MM.1S (cell line): ENCODE data around the gene LONRF2.

Experiments
- DNase-seq: peaks from one replicate; pipeline ENCODE4 v3.0.0-alpha.2; 2015
- H2AFZ ChIP-seq: fragments of 300-600 bp; sonication (generic); 2 replicates; pipeline ENCODE4 v1.6.0; 2016; ENCODE audit warnings: antibody characterized with exemption, low read length
- H3F3A ChIP-seq: fragments of 300-600 bp; sonication (generic); 2 replicates; pipeline ENCODE4 v1.6.1; 2016; ENCODE audit warnings: mild to moderate bottlenecking, antibody characterized with exemption, low read length, moderate library complexity, mixed read lengths; ENCODE audit not compliant: insufficient read depth
- H3K27ac ChIP-seq: fragments of 300-600 bp; sonication (generic); 2 replicates; pipeline ENCODE4 v1.5.1; 2016; ENCODE audit warnings: mild to moderate bottlenecking, low read length
- H3K27me3 ChIP-seq: fragments of 300-600 bp; sonication (generic); replicated peaks from 2 replicates; pipeline ENCODE4 v1.6.0; 2016; ENCODE audit warnings: low read length; ENCODE audit not compliant: insufficient read depth
- H3K36me3 ChIP-seq: fragments of 300-600 bp; sonication (generic); replicated peaks from 2 replicates; pipeline ENCODE4 v1.6.1; 2016; ENCODE audit warnings: mild to moderate bottlenecking, low read length, mixed read lengths; ENCODE audit not compliant: insufficient read depth
- H3K4me1 ChIP-seq: fragments of 300-600 bp; sonication (generic); 2 replicates; pipeline ENCODE4 v1.6.1; 2016; ENCODE audit warnings: low read length, mixed read lengths
- H3K4me2 ChIP-seq: fragments of 300-600 bp; sonication (generic); 2 replicates; pipeline ENCODE4 v1.6.0; 2016; ENCODE audit warnings: low read depth, low read length
- H3K4me3 ChIP-seq: fragments of 300-600 bp; sonication (generic); 2 replicates; pipeline ENCODE4 v1.5.1; 2016; ENCODE audit warnings: low read length, mixed read lengths
- H3K79me2 ChIP-seq: fragments of 300-600 bp; sonication (generic); 2 replicates; pipeline ENCODE4 v1.6.1; 2016; ENCODE audit warnings: mixed run types, low read length, mixed read lengths
- H3K9ac ChIP-seq: fragments of 300-600 bp; sonication (generic); 2 replicates; pipeline ENCODE4 v1.6.1; 2016; ENCODE audit warnings: low read length, mixed read lengths
- H3K9me2 ChIP-seq: fragments of 300-600 bp; sonication (generic); replicated peaks from 2 replicates; pipeline ENCODE4 v1.6.1; 2016; ENCODE audit warnings: mild to moderate bottlenecking, low read length, mixed read lengths; ENCODE audit not compliant: insufficient read depth
- H3K9me3 ChIP-seq: fragments of 300-600 bp; sonication (generic); replicated peaks from 2 replicates; pipeline ENCODE4 v1.6.1; 2016; ENCODE audit warnings: mild to moderate bottlenecking, low read length, mixed read lengths; ENCODE audit not compliant: insufficient read depth
- H4K20me1 ChIP-seq: fragments of 300-600 bp; sonication (generic); 2 replicates; pipeline ENCODE4 v1.6.1; 2016; ENCODE audit warnings: mild to moderate bottlenecking, low read length, moderate library complexity, mixed read lengths; ENCODE audit not compliant: insufficient read depth
- CTCF ChIP-seq: fragments of 300-600 bp; sonication (generic); IDR thresholded peaks from 2 replicates; pipeline ENCODE4 v1.5.1; 2016; ENCODE audit warnings: antibody characterized with exemption, low read length, mixed read lengths
- EZH2 ChIP-seq: fragments of 300-600 bp; sonication (generic); optimal IDR thresholded peaks from 2 replicates; pipeline ENCODE3; 2017; ENCODE audit warnings: low read depth, mild to moderate bottlenecking, antibody characterized with exemption, low read length, mixed read lengths
- EZH2phosphoT487 ChIP-seq: fragments of 300-600 bp; sonication (generic); IDR thresholded peaks from 2 replicates; pipeline ENCODE4 v1.6.1; 2018; ENCODE audit warnings: antibody characterized with exemption, low read length

Gene LONRF2

GRCh38 chr2:100281521-100282438 is 40.5 kb downstream of the LONRF2 start:
- Histone ChIP-seq H3K9me2 (no peaks in the 10 kb centered on the region), H3K4me1 (no peaks in the 10 kb centered on the region), H3K36me3 (no peaks in the 10 kb centered on the region), H3K27ac (no peak overlapping the region), H3K9ac (no peak overlapping the region), H3K9me3 (no peaks in the 10 kb centered on the region), H3F3A (no peaks in the 10 kb centered on the region), H3K79me2 (no peaks in the 10 kb centered on the region), H3K4me3 (no peak overlapping the region), H3K4me2 (no peak overlapping the region), H2AFZ (no peak overlapping the region), H3K27me3 (no peaks in the 10 kb centered on the region), H4K20me1 (no peaks in the 10 kb centered on the region)
- no peak for DNase-seq
- TF ChIP-seq EZH2 (no peak), EZH2phosphoT487 (no peak), CTCF (no peak)

GRCh38 chr2:100279586-100280534 is 42.4 kb downstream of the LONRF2 start:
- Histone ChIP-seq H3K4me3 (no peak overlapping the region), H3K27ac (no peak overlapping the region), H3K9ac (no peak overlapping the region), H3K9me3 (no peaks in the 10 kb centered on the region), H3K9me2 (no peaks in the 10 kb centered on the region), H2AFZ (no peak overlapping the region), H3K79me2 (no peaks in the 10 kb centered on the region), H4K20me1 (no peaks in the 10 kb centered on the region), H3K4me1 (no peaks in the 10 kb centered on the region), H3K4me2 (no peak overlapping the region), H3K36me3 (no peaks in the 10 kb centered on the region), H3F3A (no peaks in the 10 kb centered on the region), H3K27me3 (no peaks in the 10 kb centered on the region)
- TF ChIP-seq CTCF (no peak), EZH2 (no peak), EZH2phosphoT487 (no peak)
- DNase-seq, result no peak

- Histone ChIP-seq H3K9ac (no peak overlapping the region), H3K4me1 (no peaks in the 10 kb centered on the region), H4K20me1 (no peaks in the 10 kb centered on the region), H2AFZ (no peak overlapping the region), H3K79me2 (no peaks in the 10 kb centered on the region), H3K9me3 (no peaks in the 10 kb centered on the region), H3K4me3 (no peak overlapping the region), H3K27ac (no peak overlapping the region), H3F3A (no peaks in the 10 kb centered on the region), H3K9me2 (no peaks in the 10 kb centered on the region), H3K4me2 (no peak overlapping the region), H3K27me3 (no peaks in the 10 kb centered on the region), H3K36me3 (no peaks in the 10 kb centered on the region)
- DNase-seq, result no peak
- TF ChIP-seq EZH2 (no peak), CTCF (no peak), EZH2phosphoT487 (no peak)
These were observed 43.3 kb downstream of the LONRF2 start for GRCh38 chr2:100278986-100279385.
